Stimulated activated CD4-positive, alpha-beta T cell treated with anti-CD3 and anti-CD28 coated beads, Interleukin-2, amount 100 ng/mL, for 4 hours (primary cell): ENCODE results near the gene TAF3.

Source experiments
- DNase-seq: peaks from one replicate; pipeline ENCODE4 v3.0.0-alpha.2; 2020; ENCODE audit warnings: low read depth

TAF3 gene

DNA sequence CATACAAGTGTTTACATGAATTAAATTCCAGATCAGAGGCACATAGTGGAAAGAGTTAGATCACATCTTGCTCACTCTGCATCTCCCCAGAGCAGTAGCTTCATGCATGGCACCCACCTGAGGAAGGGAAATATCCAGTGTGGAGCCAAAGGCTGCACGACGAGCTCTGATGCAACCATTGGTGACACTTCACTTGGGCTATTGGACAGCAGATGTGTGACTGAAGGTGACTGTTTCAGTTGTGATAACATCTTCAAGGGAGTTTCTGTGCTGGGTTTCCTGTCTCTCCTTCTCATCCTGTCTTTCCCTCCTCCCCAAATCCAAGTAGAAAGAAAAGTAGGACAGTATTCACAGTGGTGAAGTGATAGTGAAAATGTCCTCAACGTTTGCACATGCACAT, 115.0 kb downstream of the TAF3 start:
- DNase-seq = no peak

DNA sequence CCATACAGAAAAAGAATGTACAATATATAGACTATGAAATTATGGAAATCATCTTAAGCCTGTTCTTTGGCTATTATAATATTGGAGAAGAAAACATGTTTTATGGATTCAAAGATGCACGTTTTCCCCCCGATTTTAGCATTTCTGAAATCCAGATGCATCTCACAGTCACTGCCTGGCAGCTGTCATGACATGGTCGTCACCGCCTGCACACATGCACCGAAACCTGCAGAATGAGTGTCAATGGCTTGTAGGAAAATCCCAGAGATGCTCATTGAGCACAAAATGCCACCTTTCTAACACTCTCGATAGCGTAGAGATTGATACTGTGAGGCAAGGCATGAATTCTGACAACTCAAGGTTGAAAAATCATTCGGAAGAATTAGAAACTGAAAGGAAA, 115.5 kb downstream of the TAF3 start:
- no peak for DNase-seq

GRCh38 chr10:7937315-7937945, 119.1 kb downstream of the TAF3 start:
- DNase-seq = no peak

DNA sequence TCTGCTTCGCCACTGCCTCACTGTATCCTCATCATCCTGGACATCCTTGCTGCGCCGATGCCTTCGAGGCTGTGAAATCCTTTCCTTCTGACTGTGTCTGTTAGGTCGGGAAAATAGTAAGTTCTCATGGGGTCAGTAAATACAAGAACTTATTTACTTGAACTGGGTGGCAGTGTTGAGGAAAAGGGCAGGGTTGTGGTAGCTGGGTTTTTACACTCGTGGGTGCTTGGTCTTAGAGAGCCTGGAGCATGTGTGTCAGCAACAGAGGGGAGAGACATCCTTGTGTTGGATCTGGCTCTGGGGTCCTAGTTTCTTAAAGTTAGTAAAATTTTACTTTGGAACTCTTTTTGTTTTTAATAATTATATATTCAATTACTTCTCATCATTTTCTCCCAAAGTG, 123.3 kb downstream of the TAF3 start:
- DNase-seq = no peak

GRCh38 chr10:7942316-7942715, 124.0 kb downstream of the TAF3 start:
- DNase-seq = no peak

DNA sequence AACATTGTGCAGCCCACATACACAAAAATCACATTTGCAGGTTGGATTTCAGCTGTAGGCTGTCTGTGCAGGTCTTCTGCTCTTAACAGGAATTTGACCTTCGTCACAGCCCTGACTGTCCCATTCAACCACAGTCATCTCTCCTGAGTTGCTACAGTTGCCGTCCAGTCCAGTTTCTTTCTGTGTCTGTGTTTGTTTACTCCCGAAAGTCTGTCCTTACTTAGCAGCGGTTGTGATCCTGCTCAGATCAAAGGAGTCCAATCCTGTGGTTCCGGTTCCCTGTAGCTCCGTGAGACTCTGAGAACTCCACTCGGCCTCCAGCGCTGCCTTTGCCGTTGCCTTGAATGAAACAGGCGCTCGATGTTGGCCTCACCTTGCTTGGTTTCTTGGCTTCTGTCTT, 124.6 kb downstream of the TAF3 start:
- DNase-seq = no peak

DNA sequence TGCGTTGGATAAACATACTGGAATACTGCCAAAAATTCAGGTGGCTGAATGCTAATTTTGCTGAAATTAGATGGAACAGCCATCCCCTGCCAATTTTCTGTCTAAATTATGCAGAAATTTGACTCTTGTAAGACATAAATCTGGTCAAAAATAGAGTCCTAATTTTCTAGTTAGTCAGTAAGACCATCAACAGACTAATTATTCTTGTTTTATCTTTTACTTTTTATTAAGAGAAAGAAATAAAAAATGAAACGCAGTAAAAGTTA, 125.8 kb downstream of the TAF3 start:
- no peak for DNase-seq

DNA sequence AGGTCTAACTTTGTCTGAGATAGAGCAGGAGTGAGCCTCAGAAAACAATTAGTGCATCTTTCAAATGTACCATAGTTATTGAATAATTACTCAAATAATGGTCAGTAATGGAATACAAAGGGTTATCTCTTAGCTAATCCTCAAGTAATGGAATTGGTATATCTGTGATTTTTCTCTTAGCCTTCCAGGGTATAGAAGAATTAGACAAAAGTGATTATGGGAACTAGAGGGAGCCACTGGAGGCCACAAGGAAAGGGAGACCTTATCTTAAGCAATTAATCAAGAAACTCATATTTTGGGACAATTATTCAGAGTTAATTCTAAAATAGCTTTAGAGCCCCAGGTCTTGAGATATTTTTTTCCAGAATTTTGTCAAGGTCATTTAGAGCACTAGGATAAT, 126.2 kb downstream of the TAF3 start:
- DNase-seq = no peak

DNA sequence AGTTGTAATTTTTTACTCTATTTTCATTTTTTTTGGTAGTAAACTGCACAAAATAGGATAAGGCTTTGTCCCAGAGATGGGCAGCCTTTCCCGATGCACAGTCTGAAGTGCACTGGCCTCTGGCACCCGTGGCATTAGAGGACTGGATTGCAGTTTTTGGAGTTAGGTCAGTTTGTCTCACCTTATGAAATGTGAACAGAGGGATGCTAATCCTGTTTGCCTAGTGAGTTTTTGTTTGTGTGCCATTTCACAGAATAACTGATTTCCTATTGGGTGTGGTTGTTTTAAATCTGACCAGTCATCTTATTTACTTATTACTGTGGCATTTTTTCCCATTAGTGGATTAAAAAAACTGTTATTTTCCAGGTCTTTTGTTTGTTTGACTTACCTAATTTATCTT, 126.7 kb downstream of the TAF3 start:
- no peak for DNase-seq

DNA sequence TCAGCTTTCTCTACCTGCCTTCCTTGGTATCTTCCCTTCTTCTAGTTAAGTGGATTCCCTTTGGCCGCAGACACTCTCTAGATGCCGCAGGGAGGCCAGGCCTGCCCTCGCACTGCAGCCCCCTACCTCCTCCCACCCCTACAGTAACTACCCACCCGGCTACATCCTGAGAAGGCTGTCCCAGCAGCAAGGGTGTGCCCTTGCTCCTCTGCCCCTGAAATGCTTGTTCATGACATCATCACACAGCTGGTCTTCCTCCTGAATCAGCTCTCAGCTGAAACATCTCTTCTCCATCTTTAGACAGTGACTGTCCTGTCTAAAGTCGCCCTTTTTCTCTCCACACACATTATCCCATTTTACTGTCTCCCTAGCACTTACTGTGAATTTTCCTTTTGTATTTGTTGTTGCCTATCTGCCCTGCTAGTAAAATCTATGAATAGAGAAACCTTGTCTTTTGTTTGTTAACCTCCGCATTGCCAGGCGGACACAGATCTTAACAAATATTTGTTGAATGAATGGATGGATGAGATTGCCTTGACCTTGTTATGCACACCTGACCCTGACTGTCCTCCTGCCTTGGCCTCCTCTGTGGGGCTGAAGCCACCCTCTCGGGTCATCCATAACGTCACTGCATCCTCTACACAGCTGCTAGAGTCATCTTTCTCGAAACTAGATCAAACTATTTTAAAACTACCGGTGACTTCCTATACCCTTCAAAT, 127.3 kb downstream of the TAF3 start:
- DNase-seq = no peak

DNA sequence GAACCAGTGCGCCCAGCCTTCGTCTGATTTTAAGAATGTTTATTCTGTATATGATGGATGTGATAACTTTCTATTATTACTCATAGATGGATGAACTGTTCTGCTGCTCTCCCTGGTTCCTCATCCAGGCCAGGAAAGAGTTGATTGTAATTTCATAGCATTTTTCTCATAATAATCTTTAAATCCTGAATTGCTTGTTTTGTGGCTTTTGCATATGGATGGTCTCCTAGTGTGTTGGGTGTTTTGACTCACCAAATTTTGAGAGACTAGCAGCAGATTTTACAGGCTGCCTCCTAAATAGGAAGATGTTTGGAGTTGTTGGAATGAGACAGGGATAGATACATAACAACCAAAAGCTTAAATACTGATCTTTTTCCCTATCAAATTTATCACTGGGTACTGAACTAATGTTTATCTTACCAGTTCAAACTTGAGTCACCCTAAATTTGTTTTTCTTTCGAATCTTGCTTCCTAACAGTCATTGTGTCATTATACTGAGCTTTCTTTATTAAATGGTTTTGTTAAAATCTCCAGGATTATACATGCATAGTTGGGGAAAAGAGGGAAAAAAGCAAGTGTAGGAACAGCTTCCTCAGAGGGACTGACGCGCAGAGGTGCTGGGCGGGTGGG, 130.2 kb downstream of the TAF3 start:
- no peak for DNase-seq

DNA sequence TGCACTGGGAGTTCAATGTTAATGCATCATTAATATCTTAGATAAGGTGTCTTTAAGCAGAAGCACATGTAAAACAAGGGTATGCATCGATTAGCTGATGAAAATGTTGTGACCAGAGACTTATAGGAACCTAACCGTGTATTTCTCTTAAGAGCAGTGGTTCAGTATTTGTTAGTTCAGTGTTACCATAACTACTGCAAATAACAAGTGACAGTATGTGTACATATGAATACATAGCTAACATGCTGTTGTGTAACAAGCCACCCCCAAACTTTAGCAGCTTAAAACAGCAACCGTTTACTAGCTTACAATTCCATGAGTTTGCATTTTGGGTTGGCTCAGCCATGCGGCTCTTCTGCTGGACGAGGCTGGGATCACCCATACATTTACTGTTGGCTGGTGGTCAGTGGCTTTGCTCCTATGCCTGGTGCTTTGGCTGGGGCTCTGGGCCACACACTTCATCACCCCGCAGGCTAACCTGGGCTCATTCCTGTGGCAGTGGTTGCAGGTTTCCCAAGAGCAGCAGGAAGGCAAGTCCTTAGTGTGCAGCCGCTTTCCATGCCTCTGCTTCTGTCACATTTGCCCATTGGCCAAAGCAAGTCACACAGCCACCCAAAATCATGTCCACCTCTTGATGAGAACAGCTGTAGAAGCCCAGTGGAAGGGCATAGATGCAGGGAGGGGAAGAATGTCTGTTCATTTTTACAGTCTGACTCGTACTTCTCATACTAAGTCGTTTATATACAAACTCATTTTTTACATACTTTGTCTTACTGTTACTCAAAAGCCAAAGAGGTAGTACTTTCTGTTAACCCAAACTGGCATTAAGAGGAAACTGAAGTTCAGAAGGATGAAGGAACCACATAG, 132.9 kb downstream of the TAF3 start:
- DNase-seq = no peak

DNA sequence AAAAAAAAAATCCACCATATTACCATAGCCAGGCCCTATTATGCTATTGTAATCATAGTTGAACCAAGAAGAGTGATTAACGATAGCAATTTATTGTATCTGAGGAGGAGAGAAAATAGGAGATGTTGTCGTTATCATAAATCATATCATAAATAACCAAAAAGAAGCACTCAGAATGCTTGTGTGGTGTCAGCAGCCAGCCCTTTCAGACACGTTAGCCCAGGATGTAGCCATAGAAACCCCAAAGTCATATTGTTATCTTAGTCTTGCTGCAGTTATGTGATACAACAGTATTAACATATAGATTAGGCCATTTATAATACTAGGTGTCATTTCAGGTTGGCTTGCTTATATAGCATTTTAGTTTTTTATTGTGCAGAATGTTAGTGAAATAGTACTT, 134.0 kb downstream of the TAF3 start:
- DNase-seq = no peak

DNA sequence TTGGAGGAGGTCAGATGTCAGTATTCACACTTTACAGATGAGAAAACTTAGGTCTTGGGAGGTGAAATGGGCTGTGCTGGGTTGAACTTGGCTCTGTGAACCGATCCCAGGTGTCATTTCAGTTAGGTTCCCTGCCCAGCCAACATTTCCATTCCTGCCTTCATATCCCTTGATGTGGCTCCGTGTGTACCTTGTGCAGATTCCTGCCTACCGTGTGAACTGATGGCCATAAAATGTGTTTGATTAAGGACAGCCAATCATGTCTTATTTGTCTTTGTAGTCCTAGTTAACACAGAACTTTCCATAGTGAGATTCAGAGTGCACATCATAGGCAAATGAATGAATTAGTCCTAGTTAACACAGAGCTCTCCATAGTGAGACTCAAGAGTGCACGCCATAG, 135.1 kb downstream of the TAF3 start:
- no peak for DNase-seq

DNA sequence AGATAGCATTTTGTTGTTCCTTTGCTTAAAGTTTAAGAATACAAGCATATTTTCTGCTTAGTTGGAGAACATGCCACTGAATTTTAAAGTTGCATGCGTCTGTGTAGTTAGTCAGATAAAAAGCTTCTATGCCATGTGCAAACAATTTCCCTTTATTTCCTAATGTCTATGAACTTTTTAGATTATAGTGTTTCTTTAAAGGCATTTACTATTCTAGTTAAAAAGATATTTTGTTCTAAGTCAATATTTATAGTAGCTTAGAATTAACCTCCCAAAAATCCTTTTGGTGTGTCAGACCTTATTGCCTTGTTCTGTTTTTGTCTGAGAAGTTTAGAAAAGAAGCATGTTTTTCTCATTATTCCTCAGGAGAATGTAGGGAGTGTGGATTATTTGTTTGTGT, 137.1 kb downstream of the TAF3 start:
- no peak for DNase-seq

DNA sequence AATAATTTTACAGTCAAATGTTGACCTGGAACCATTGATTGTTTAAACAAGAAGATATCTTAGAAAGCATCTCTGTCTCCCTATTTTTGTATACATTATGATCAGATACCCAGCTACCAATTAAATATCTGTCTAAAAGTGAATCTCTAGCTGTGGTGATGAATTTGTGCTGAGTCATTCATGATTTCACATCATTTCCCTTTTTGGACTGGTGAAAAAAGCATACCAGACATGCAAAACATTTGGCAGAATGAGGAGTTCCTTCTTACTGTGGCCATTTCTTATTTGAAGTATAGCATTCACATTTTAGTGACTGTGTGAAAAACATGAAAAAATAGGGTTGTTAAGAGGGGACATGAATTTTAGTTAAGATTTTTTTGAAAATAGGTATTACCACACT, 138.2 kb downstream of the TAF3 start:
- DNase-seq = no peak

GRCh38 chr10:7957591-7957990, 139.3 kb downstream of the TAF3 start:
- no peak for DNase-seq

DNA sequence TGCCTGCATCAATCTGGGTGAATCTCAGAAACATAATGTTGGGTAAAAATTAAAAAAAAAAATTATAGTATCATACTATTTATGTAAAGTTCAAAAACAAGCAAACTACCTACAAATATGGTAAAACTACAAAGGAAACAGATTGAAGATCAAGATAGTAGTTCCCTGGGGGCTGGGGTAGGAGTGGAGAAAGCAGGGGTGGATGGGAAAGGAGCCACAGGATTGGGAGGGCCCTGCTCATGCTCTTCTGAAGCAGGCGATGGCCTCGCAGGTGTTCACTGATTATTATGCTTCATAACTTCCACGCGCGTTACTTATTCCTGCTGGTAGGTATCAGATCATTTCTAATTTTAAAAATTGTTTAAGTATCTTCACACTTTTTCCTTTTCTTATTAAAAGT, 140.1 kb downstream of the TAF3 start:
- DNase-seq = no peak

DNA sequence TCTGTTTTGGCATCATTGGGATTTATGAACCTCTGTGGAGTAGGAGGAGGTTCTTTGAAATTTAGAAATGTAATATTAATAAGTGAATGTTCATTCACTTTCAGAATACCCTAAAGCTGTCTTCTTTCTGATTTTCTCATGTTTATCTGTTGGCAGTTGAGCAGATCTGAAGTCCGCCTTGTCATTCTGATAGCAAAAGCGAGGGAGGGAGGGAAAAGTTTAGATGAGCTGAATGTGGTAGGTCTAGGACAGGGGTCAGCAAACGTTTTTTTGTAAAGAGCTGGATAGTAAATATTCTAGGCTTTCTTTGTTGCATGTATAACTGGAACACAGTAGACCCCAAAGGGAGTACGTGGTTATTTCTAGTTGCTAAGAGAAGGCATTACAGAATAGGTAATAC, 141.8 kb downstream of the TAF3 start:
- DNase-seq = no peak

- no peak for DNase-seq
Observed at GRCh38 chr10:7962592-7962991, 144.3 kb downstream of the TAF3 start.

- no peak for DNase-seq
Observed at GRCh38 chr10:7965457-7965856, 147.2 kb downstream of the TAF3 start.

DNA sequence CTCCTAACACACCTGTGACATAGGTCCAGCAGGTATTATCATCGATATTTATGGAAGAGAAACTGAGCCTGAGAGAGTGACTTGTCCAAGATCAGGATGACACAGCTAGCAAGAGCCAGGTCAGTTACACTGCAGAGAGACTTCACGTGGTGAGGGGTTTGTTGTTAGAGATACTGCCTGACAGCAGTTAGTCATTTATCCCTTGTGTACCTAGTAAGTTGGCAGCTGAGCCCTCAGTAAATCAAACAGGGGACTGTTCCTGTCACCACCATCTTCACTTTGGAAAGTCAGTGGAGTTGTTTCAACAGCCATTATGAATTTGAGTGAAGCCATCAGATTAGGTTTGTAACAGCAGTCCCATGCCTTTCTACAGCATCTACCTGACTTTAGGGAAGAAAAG, 148.7 kb downstream of the TAF3 start:
- DNase-seq = no peak

DNA sequence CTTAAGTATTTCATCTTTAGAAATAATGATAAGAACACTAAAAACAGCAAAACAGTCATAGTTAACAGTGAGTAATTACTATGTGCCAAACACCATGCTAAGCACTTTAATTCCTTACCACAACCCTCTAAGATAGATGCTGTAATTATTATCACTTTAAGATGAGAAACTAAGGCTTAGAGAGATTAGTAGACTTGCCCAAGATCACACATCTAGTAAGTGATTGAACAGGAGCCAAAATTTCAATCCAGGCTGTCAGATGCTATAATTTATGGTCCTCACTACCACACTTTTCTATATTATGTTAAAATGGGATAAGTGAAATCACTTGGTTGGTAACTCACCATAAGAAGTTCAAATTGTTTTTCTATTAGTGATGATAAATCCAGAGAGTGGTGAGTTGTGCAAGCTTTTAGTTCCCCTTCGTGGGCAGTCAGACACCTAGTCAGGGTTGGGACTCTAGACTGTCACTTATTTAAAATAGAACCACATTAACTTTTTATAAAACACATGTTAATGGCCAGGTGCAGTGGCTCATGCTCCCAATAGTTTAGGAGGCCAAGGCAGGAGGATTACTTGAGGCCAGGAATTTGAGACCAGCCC, 150.3 kb downstream of the TAF3 start:
- DNase-seq = no peak
